RPMI7951 (cell line): ENCODE data around the gene OR2K2. TPM values are rescaled to one million over a fixed set of nuclear protein-coding genes. Genes with fewer than 3 reads are reported as not detected.
"Not testable (repeated sequence)": the region's sequence is repeated elsewhere in the genome, so short reads cannot be mapped to it uniquely, and the experiment has no call there.

Source experiments
- DNase-seq: peaks from one replicate; pipeline ENCODE4 v3.0.0-alpha.2; 2012; ENCODE audit warnings: low read depth
- total RNA-seq: library from RNA; depleted of rRNA; stranded (reverse); fragments of >200 nt; shearing (Covaris generic); gene quantifications from 2 replicates; pipeline ENCODE4 v1.2.3, GENCODE V29; 2014; rRNA removed

OR2K2 gene
- total RNA-seq, 1 experiment from 2014 or later: not detected

DNA sequence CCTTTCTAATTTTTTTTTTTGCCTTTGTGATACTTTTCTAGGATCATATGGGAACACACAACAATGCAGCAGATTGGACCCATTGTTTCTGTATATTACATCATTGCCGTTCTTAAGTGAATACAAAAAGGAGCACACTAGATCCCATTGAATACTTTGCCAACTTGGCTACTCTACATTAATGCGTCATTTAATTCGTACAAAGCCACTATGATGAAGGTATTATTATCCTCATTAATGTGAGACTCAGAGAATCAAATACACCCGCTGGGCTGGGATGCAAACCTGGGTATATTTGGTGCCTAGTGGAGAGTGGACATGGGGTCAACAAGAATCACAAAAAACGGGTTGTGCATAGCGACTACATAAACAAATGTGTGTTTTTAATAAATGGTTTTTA lies 31.9 kb downstream of the OR2K2 start:
- DNase-seq: no peak

- peak; percentile 13 for DNase-seq
Observed at GRCh38 chr9:111297066-111297824, 32.8 kb downstream of the OR2K2 start.

DNA sequence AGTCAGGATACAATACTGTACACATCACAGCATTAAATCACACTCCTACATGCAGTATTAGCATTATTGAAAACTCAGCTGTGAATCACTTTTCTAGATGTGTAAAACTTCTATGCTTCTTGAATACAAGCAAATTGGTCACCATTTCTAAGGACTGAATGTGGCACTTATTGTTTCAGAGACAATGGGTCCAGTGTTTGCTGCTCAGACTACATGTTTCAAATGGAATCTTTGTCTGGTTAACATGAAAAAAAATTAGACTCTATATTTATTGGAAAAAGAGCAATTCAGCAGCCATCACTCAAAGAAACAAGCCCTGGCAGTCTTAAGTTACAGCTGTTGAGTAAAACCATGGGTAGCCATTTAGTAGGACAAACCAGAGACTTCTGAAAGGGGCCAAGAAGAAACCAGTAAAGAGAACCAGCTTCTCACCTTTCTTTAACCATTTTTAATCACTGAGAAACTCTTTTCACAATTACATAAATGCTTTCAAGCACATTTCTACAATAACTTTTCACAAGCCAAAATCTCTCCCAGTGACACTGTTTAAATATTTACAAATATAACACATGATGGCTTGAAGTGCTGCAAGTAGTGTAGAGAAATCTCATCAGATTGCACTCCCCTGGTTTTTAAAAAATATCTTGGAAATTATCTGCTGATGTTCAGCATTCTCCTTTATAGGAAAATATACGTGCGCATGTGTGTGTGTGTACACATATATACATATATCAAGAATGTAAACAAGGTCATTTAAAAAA lies 35.2 kb downstream of the OR2K2 start:
- DNase-seq: peak; percentile 7

- peak; percentile 85 for DNase-seq
Observed at GRCh38 chr9:111287127-111287526, 42.9 kb downstream of the OR2K2 start.

GRCh38 chr9:111284703-111285102 lies 45.3 kb downstream of the OR2K2 start:
- peak; percentile 15 for DNase-seq

DNA sequence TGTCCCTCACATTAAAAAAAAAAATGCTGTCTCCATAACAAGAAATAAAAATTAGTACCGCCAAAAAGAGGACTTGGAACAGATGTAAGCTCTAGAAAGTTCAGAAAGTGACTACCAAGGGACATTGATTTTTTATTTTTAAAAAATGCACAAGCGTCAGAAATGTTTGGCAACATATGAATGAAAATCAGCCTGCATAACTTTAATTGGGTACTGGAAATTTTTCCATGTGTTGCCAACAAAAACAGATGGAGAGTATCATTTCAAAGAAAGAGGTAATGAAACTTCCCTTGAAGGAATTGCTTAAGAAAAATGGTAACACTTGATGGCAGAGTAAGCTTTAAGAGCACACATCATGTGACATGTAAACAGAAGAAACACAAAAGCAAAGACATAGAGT lies 47.2 kb downstream of the OR2K2 start:
- no peak for DNase-seq

DNA sequence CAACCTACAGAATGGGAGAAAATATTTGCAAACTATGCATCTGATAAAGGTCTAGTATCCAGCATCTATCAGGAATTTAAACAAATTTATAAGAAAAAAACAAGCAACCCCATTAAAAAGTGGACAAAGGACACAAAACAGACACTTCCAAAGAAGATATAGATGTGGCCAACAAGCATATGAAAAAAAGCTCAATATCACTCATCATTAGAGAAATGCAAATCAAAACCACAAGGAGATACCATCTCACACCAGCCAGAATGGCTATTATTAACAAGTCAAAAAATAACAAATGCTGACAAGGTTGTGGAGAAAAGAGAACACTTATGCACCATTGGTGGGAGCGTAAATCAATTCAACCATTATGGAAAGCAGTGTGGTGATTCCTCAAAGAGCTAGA lies 49.2 kb downstream of the OR2K2 start:
- not testable (repeated sequence) for DNase-seq

Other genes with a start within 250 kb of the OR2K2 start
- 40.6 and 49.5 TPM in 2 replicates for gene ECPAS, start 154.2 kb upstream of the OR2K2 start, total RNA-seq
- gene ZNF483, start 195.0 kb upstream of the OR2K2 start, total RNA-seq: 0.96 and 0.98 TPM in 2 replicates